HG02943 (cell line): ENCODE measurements around the gene MICALL2.

Experiments used
- ATAC-seq: cut with Tn5 transposase; IDR thresholded peaks from one replicate; pipeline ENCODE4 v1.9.1; 2021; ENCODE audit warnings: mild to moderate bottlenecking, low read depth, moderate library complexity; ENCODE audit not compliant: unreplicated experiment

Gene MICALL2

DNA sequence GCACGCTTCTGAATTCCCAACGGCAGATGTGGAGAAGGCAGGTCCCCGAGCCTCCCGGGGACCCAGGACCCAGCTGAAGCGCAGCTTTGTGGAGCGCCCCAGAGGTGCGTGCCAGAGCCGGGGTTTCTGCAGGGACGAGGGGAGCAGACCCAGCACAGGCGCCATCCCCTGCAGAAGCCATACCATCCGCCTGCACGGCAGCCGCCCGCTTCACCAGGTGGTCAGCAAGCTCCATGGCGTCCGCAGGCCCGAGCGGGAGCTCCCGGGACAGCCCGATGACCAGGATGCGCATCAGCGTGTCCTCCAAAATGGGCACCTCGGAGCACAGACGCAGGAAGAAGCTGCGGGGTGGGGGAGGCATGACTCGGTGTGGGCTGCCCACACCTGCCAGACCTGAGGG, 34.3 kb upstream of the MICALL2 start:
- ATAC-seq, result no peak

DNA sequence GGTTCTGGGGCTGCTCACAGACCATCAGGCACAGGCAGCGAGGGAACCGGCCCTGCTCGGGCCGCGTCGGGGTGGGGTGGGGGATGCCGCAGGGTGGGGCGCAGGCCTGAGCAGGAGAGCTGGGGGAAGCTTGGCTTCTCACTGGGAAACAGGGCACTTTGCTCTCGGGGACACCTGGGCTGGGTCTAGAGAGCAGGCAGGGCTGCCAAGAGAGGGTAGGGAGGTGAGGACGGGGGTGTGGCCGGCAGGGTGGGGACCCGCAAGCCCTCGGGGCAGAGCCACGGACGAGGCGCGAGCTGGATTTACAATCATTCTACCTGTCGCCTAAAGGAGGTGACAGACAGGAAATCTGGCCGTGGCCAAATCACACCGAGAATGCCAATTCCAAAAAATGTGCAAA, 33.9 kb upstream of the MICALL2 start:
- no peak for ATAC-seq

GRCh38 chr7:1492640-1493039, 33.4 kb upstream of the MICALL2 start:
- ATAC-seq, result no peak

- no peak for ATAC-seq
These were observed 33.0 kb upstream of the MICALL2 start for GRCh38 chr7:1492221-1492620.

GRCh38 chr7:1490837-1491236, 31.6 kb upstream of the MICALL2 start:
- no peak for ATAC-seq

DNA sequence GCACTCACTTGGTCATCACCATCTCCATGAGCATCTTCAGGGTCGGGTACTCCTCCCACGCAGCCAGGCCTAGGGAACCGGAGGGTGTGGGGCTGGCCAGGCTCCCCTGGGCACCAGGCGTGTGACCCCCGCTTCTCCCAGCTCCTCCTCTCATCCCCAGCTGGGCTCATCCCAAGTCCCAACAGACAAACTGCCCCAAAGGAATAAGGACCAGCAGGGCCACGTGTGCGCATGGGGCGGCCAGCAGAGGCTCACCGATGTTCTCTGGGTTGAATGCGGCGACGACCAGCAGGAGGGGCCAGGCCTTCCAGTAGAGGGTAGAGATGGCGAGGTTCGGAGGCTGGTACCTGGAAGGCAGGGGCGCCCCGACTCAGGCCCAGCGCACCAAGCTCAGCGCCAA, 30.1 kb upstream of the MICALL2 start:
- ATAC-seq, result no peak

- no peak for ATAC-seq
These were observed 28.7 kb upstream of the MICALL2 start for GRCh38 chr7:1488016-1488415.

GRCh38 chr7:1487466-1487865, 28.2 kb upstream of the MICALL2 start:
- ATAC-seq, result no peak

- no peak for ATAC-seq
These were observed 27.3 kb upstream of the MICALL2 start for GRCh38 chr7:1486571-1486970.

DNA sequence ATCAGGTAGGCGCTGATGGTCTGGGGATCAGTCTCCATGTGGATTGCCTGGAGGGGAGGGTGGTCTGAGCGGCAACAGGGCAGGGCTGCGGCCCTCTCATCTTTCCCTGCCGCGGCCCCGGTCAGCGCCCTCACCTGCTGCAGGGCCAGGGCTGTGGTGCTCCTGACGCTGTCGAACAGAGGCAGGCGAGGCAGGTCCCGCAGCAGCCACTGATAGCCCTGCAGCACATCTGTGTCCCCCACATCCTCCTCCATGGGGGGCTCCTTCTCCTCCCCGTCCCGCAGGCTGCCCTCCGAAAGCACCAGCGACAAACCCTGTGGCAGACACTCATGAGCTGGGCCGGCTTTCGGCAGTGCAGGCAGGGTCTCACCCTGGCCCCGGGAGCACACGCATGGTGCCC, 25.9 kb upstream of the MICALL2 start:
- ATAC-seq, result no peak

GRCh38 chr7:1484569-1484968, 25.3 kb upstream of the MICALL2 start:
- ATAC-seq, result no peak

GRCh38 chr7:1483536-1484505, 24.6 kb upstream of the MICALL2 start:
- no peak for ATAC-seq

DNA sequence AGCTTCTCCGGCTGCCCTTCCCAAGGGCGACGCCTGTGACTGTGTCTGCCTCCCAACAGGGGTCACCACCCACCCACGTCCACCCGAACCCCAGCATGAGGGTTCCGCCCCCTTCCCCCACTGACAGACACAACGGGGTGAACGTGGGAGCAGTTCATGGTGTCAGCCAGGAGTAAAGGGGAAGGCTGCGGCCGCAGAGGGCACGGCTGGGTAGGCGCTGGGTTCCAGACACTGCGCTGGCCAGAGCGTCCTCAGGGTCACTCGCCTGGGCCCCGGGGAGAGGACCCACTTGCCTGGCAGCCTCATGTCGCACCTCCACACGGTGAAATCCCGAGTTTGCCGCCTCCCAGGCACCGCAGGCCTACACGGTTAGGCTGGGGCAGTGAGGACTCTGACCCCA, 23.8 kb upstream of the MICALL2 start:
- ATAC-seq, result no peak

DNA sequence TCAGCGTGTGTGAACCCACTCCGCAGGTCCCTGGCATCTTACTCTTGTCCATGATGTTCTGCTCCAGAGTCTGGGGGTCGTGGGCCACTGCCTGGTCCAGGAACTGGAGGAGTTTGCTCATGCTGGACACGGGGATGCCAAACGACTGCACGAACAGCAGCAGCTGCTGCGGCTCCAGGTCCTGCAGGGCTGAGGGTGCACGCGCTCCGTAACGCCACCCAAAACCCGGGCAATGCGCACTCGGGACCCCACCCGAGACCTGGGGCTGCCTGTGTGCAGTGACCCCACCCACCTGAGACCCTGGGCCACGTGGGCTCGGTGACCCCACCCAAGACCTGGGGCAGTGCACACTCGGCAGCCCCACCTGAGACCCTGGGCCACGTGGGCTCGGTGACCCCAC, 22.0 kb upstream of the MICALL2 start:
- ATAC-seq, result no peak

- no peak for ATAC-seq
These were observed 21.4 kb upstream of the MICALL2 start for GRCh38 chr7:1480670-1481069.

DNA sequence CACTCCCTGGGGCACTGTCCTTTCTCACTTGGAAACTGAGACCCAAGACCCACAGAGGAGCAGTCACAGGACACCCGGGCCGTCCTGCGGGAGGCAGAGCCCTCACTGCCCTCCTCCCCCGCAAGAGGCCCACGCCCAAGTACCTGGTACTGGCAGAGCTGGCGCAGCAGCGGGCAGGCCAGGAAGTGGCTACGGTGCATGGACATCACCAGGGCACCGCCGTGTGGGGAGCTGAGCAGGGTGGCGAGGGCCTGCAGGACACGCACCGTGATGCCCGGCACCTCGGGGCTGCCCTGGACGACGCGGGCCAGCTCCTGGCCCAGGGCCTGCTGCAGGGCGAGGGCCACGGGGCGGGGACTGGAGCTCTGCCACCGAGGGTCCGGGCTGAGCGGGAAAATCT, 20.0 kb upstream of the MICALL2 start:
- no peak for ATAC-seq

GRCh38 chr7:1478480-1478879, 19.2 kb upstream of the MICALL2 start:
- ATAC-seq, result no peak

- no peak for ATAC-seq
These were observed 17.6 kb upstream of the MICALL2 start for GRCh38 chr7:1476859-1477258.

DNA sequence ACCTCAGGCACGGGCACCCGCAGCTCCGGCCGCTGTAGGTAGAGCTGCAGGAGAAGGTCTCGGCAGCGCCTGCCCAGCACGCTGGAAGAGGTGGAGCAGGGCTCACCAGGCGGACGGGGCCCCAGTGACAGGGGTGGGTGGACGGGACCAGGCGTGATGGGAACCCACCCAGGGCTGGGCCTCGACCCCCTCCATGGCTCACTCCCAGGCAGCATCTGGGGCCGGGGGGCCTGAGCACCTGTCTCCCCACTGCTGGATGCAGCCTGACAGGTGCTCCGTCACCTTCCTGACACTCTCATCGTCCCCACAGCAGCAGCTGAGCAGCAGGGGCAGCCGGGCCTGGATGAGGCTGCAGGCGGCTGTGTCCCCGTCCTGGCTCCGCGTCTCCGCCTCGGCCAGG, 16.7 kb upstream of the MICALL2 start:
- ATAC-seq, result no peak

- ATAC-seq, result no peak
These were observed 16.1 kb upstream of the MICALL2 start for GRCh38 chr7:1475393-1475792.

DNA sequence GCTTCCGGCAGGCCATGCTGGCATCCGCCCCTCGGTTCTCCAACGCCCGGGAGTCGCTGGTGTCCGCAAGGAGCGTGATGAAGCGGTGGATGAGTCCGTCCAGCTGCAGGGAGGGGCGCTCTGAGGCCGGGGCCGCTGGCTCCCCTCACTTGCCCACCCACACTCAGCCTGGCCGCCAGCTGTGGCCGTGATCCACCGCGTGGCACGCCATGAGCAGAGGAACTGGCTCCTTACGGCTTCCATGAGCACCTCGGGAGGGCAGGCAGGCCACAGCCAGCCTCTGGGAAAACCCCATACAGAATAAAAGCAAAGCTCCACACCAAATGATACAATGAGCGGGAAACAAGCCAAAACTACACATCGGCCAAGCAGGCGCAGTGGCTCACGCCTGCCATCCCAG, 15.5 kb upstream of the MICALL2 start:
- ATAC-seq, result no peak

GRCh38 chr7:1473864-1474512, 14.7 kb upstream of the MICALL2 start:
- no peak for ATAC-seq
